Measurements from ENCODE around the gene ZCCHC14.

The ZCCHC14 gene

DNA sequence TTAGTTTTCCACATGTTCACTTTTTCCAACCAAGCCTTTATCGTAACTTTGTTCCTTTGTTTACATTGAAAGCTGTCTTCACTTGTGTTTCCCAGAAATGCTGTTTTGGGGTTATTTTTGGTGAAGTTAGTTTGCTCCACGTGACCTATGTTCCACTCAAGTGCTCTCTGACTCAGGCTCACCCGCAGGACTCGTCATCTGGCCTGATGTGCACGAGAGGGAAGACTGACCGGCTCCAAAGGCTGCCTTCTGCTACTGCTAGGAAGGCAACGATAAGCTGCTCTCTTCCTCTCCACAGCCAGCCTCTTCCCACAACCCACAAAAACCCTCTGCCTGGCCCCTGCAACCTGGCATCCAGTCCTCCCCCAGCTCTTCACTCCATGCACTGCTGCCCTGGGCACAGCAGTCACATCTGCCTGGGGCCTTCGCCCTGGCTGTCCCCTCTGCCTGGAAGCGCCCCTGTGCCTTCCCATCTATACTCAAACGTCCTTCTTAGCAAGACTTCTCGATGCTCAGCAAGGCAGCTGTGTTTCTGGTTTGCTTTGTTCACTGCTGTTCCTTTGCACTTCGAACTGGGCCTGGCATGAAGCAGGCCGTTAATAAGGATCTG lies 28.0 kb downstream of the ZCCHC14 start:
- Histone ChIP-seq H3K27me3 (peaks cover 0 to 34% (median 0%) of the 10 kb centered on the region in 11 experiments; a peak in 4 of 22 replicates), H4K20me1 (peaks cover 14 to 71% (median 30%) of the 10 kb centered on the region in 11 experiments; a peak in 19 of 22 replicates), H3K4me3 (peak overlapping the region; percentile 10 to 56 (median 36); a peak in 16 of 20 replicates), H3K4me2 (peak overlapping the region; percentile 82 to 97 (median 89)), H3K4me1 (peaks cover 55 to 80% (median 76%) of the 10 kb centered on the region in 10 experiments), H3K36me3 (peaks cover 0 to 14% (median 6%) of the 10 kb centered on the region in 11 experiments; a peak in 12 of 22 replicates), H3K9me3 (replicated peaks in 1 of 11) (peaks cover 0 to 12% (median 0%) of the 10 kb centered on the region in 11 experiments; a peak in 5 of 22 replicates), H3K27ac (peak overlapping the region; percentile 68 to 91 (median 83)), H3K9ac (peak overlapping the region; percentile 61 to 85 (median 72))
- TF ChIP-seq Cebpa-rat (IDR thresholded peaks at IDR 0.05): no peak

GRCh38 chr16:87463722-87464690 lies 28.8 kb downstream of the ZCCHC14 start:
- H3K4me2 ChIP-seq: peak overlapping the region; percentile 82 to 97 (median 89)
- H3K4me3 ChIP-seq: peak overlapping the region; percentile 10 to 56 (median 36); a peak in 15 of 20 replicates
- peaks cover 0 to 12% (median 0%) of the 10 kb centered on the region in 11 experiments; a peak in 5 of 22 replicates for H3K9me3 ChIP-seq (replicated peaks in 1 of 11)
- peaks cover 9 to 65% (median 27%) of the 10 kb centered on the region in 11 experiments; a peak in 19 of 22 replicates for H4K20me1 ChIP-seq
- peaks cover under 1 to 21% (median 9%) of the 10 kb centered on the region in 11 experiments; a peak in 17 of 22 replicates for H3K36me3 ChIP-seq
- peak overlapping the region; percentile 68 to 91 (median 83) for H3K27ac ChIP-seq
- peaks cover 55 to 73% (median 69%) of the 10 kb centered on the region in 10 experiments for H3K4me1 ChIP-seq
- H3K9ac ChIP-seq: peak overlapping the region; percentile 61 to 85 (median 72)
- TF ChIP-seq Cebpa-rat (IDR thresholded peaks at IDR 0.05): no peak
- H3K27me3 ChIP-seq: peaks cover 0 to 29% (median 0%) of the 10 kb centered on the region in 11 experiments; a peak in 4 of 22 replicates

GRCh38 chr16:87461466-87461991 lies 31.3 kb downstream of the ZCCHC14 start:
- Histone ChIP-seq H3K9ac (no peak overlapping the region), H3K9me3 (replicated peaks in 1 of 11) (no peaks in the 10 kb centered on the region), H3K36me3 (peaks cover 13 to 45% (median 28%) of the 10 kb centered on the region in 11 experiments; a peak in 19 of 22 replicates), H3K27ac (no peak overlapping the region), H3K4me3 (no peak overlapping the region), H3K4me2 (peak overlapping the region in 4 of 11 experiments; percentile 1 to 60 (median 43); a peak in 7 of 22 replicates), H4K20me1 (peaks cover 9 to 68% (median 34%) of the 10 kb centered on the region in 11 experiments; a peak in 20 of 22 replicates), H3K4me1 (peaks cover 41 to 58% (median 52%) of the 10 kb centered on the region in 10 experiments), H3K27me3 (peaks cover 0 to 8% (median 0%) of the 10 kb centered on the region in 11 experiments; a peak in 2 of 22 replicates)
- no peak for TF ChIP-seq Cebpa-rat (IDR thresholded peaks at IDR 0.05)

GRCh38 chr16:87460936-87461335 lies 31.9 kb downstream of the ZCCHC14 start:
- no peak overlapping the region for H3K9ac ChIP-seq
- H3K9me3 ChIP-seq (replicated peaks in 1 of 11): no peaks in the 10 kb centered on the region
- H3K27ac ChIP-seq: no peak overlapping the region
- no peak overlapping the region for H3K4me3 ChIP-seq
- 0 out of 22 replicates have a peak overlapping the region, but pooled peaks of 1 of the 11 experiments have one; percentile 14 for H3K4me2 ChIP-seq
- H4K20me1 ChIP-seq: peaks cover 9 to 63% (median 30%) of the 10 kb centered on the region in 11 experiments; a peak in 20 of 22 replicates
- H3K4me1 ChIP-seq: peaks cover 36 to 52% (median 46%) of the 10 kb centered on the region in 10 experiments
- H3K27me3 ChIP-seq: 0 out of 22 replicates have a peak, but pooled peaks cover 0 to 6% (median 0%) of the 10 kb centered on the region in 11 experiments
- peaks cover 13 to 51% (median 29%) of the 10 kb centered on the region in 11 experiments; a peak in 19 of 22 replicates for H3K36me3 ChIP-seq
- TF ChIP-seq Cebpa-rat (IDR thresholded peaks at IDR 0.05): no peak

- no peak for TF ChIP-seq Cebpa-rat (IDR thresholded peaks at IDR 0.05)
- no peak overlapping the region for H3K27ac ChIP-seq
- H3K27me3 ChIP-seq: 0 out of 22 replicates have a peak, but pooled peaks cover 0 to 6% (median 0%) of the 10 kb centered on the region in 11 experiments
- peaks cover 13 to 62% (median 38%) of the 10 kb centered on the region in 11 experiments; a peak in 19 of 22 replicates for H3K36me3 ChIP-seq
- peaks cover 25 to 41% (median 35%) of the 10 kb centered on the region in 10 experiments for H3K4me1 ChIP-seq
- H3K4me2 ChIP-seq: no peak overlapping the region
- H4K20me1 ChIP-seq: peaks cover 10 to 52% (median 19%) of the 10 kb centered on the region in 11 experiments; a peak in 18 of 22 replicates
- no peak overlapping the region for H3K9ac ChIP-seq
- H3K9me3 ChIP-seq (replicated peaks in 1 of 11): no peaks in the 10 kb centered on the region
- no peak overlapping the region for H3K4me3 ChIP-seq
Measured at GRCh38 chr16:87459833-87460232, 33.0 kb downstream of the ZCCHC14 start.

DNA sequence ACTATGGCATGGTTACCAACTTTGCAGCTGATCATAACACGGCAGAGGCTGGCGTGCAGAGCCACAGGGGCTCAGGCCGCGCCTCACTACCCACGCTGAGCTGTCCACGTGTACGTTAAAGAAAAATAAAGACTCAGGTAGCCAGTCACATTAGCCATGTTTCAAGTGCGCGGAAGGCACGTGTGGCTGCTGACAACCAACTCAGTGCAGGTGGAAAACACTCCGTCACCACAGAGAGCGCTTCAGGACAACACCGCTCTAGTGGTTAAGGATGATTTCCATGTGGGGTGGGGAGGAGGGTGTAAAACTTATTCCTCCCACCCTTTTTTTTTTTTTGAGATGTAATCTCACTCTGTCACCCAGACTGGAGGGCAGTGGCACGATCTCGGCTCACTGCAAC lies 33.8 kb downstream of the ZCCHC14 start:
- Histone ChIP-seq H3K4me2 (peak overlapping the region in 4 of 11 experiments; percentile 7 to 47 (median 38); a peak in 4 of 22 replicates), H3K27ac (no peak overlapping the region), H4K20me1 (peaks cover 10 to 45% (median 19%) of the 10 kb centered on the region in 11 experiments; a peak in 18 of 22 replicates), H3K4me1 (peaks cover 21 to 33% (median 27%) of the 10 kb centered on the region in 10 experiments), H3K9me3 (replicated peaks in 1 of 11) (no peaks in the 10 kb centered on the region), H3K36me3 (peaks cover 13 to 69% (median 41%) of the 10 kb centered on the region in 11 experiments; a peak in 19 of 22 replicates), H3K4me3 (no peak overlapping the region), H3K9ac (no peak overlapping the region), H3K27me3 (0 out of 22 replicates have a peak, but pooled peaks cover 0 to 6% (median 0%) of the 10 kb centered on the region in 11 experiments)
- TF ChIP-seq Cebpa-rat (IDR thresholded peaks at IDR 0.05): no peak

DNA sequence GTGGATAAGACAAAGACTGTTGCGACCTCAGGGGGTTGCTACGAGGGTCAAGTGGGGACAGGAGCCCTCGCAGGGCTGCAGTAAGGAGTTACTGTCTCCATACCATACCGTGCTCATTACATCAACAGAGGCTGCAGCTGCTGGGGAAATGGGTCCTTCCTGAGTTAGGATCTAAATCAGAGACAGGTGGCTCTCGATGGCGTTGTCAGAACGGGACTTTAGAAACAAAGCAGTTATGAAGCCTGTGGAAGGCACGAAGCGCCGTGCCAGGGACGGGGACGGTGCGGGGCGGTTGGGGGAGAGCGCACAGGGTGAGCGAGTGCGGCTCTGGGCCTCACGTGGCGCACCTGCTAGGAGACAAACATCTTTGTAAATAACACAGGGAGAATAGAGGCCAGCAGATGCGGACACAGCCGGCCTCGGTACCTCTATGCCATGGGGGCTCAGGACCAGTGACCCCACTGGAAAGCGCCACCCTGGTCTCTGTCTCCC lies 34.4 kb downstream of the ZCCHC14 start:
- Histone ChIP-seq H3K9ac (no peak overlapping the region; a peak in 1 of 22 replicates), H3K4me3 (no peak overlapping the region), H4K20me1 (peaks cover 10 to 40% (median 20%) of the 10 kb centered on the region in 11 experiments; a peak in 18 of 22 replicates), H3K27ac (no peak overlapping the region), H3K4me1 (peaks cover 15 to 28% (median 22%) of the 10 kb centered on the region in 10 experiments), H3K9me3 (replicated peaks in 1 of 11) (no peaks in the 10 kb centered on the region), H3K27me3 (0 out of 22 replicates have a peak, but pooled peaks cover 0 to 6% (median 0%) of the 10 kb centered on the region in 11 experiments), H3K36me3 (peaks cover 13 to 74% (median 43%) of the 10 kb centered on the region in 11 experiments; a peak in 19 of 22 replicates), H3K4me2 (peak overlapping the region in 5 of 11 experiments; percentile 7 to 47 (median 31); a peak in 7 of 22 replicates)
- no peak for TF ChIP-seq Cebpa-rat (IDR thresholded peaks at IDR 0.05)
